Esophagus muscularis mucosa (tissue), 4 donors: ENCODE results near the gene TF.

ENCODE experiments used
- EP300 ChIP-seq: sonication (generic); formaldehyde crosslinking; IDR thresholded peaks from one replicate; pipeline ENCODE4 v1.6.1; 2017; ENCODE audit warnings: antibody characterized with exemption
- POLR2A ChIP-seq: fragments of 450-650 bp; IDR thresholded peaks from one replicate; pipeline ENCODE4 v1.6.1; 2017; ENCODE audit warnings: antibody characterized with exemption, moderate library complexity, mild to moderate bottlenecking, low read depth
- POLR2AphosphoS5 ChIP-seq, 2 donors: sonication (generic); formaldehyde crosslinking; IDR thresholded peaks; one replicate each; pipeline ENCODE4 v1.6.1; 2017; ENCODE audit warnings: antibody characterized with exemption in 2 of 2
- TF ChIP-seq, protein P1 (sequence below), 3 experiments: fragments of 200-600 bp in 2 of 3; fragments of 450-650 bp in 1 of 3; sonication (generic) in 2 of 3; IDR thresholded peaks; one replicate each; pipeline ENCODE4 v1.5.1; 2017 to 2019; ENCODE audit warnings: antibody characterized with exemption in 3 of 3, mild to moderate bottlenecking in 2 of 3, moderate library complexity in 1 of 3

DNA sequence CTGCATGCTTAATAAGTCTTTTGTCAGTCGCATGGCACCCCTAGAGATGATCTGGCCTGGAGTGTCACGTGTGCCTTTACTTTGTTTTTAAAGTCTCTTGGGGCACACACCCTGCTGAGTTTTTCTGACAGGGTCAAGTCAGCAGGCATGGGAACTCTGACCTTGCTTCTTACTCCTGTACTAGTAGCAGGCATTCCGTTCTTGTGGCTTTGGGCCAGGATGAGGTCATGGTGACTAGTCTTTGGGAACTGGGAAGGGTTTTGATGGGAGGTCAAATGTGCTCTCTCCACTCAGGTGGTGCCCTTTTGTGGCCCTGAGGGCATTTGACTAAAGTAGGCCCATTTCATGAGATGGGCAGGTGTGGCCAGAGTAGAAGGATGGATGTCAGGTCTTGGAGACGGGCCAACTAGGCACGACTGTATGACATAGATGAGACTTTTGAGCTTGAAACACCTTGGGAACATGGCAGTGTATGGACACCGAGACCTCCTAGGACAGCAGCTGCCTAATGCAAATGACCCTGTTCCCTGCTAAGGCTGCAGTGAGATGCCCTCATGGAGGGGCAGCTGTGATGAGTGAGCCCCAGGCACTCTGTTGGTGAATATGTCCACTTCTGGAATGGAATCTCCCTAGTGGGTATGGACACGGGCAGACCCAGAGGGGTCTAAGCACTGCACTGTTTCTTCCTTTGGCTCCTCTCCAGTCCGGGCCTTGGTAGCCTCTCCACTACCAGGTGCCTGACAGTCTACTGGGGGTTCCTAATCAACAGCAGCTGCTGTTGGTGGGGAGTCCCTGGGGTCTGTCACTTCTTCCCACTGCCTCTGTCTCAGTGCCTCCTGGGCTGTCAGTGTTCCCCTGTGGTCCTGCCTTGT is 75.8 kb downstream of the TF start:
- TF ChIP-seq, protein P1, sequence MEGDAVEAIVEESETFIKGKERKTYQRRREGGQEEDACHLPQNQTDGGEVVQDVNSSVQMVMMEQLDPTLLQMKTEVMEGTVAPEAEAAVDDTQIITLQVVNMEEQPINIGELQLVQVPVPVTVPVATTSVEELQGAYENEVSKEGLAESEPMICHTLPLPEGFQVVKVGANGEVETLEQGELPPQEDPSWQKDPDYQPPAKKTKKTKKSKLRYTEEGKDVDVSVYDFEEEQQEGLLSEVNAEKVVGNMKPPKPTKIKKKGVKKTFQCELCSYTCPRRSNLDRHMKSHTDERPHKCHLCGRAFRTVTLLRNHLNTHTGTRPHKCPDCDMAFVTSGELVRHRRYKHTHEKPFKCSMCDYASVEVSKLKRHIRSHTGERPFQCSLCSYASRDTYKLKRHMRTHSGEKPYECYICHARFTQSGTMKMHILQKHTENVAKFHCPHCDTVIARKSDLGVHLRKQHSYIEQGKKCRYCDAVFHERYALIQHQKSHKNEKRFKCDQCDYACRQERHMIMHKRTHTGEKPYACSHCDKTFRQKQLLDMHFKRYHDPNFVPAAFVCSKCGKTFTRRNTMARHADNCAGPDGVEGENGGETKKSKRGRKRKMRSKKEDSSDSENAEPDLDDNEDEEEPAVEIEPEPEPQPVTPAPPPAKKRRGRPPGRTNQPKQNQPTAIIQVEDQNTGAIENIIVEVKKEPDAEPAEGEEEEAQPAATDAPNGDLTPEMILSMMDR (IDR thresholded peaks at IDR 0.05), result peak in 1 of 3 experiments; percentile 27
- TF ChIP-seq POLR2A, result no peak
- TF ChIP-seq EP300, result no peak
- no peak for TF ChIP-seq POLR2AphosphoS5 (IDR thresholded peaks at IDR 0.05)
